IgD-negative memory B cell (primary cell): ENCODE results near the gene BAG3. TPM values are rescaled to one million over a fixed set of nuclear protein-coding genes. Genes with fewer than 3 reads are reported as not detected.
A peak's percentile ranks its signal among the peaks of the same experiment; 100 is the strongest.

Source experiments
- H3K27ac Mint-ChIP-seq, 3 donors: one replicate each; pipeline ENCODE4 v1.8.0; 2020 to 2022; ENCODE audit warnings: mild to moderate bottlenecking in 3 of 3, mixed read lengths in 3 of 3, moderate library complexity in 1 of 3
- H3K27me3 Mint-ChIP-seq: one replicate; pipeline ENCODE4 v1.8.0; 2021; ENCODE audit warnings: mixed read lengths
- H3K36me3 Mint-ChIP-seq: one replicate; pipeline ENCODE4 v1.8.0; 2020; ENCODE audit warnings: mild to moderate bottlenecking, mixed read lengths
- H3K4me1 Mint-ChIP-seq, 3 donors: one replicate each; pipeline ENCODE4 v1.8.0; 2020 to 2022; ENCODE audit warnings: mixed read lengths in 3 of 3, mild to moderate bottlenecking in 1 of 3
- H3K4me3 Mint-ChIP-seq, 4 donors: one replicate each; pipeline ENCODE4 v1.8.0; 2020 to 2022; ENCODE audit warnings: mild to moderate bottlenecking in 4 of 4, mixed read lengths in 4 of 4, moderate library complexity in 3 of 4
- H3K9me3 Mint-ChIP-seq, 3 donors: one replicate each; pipeline ENCODE4 v1.8.0; 2020 to 2021; ENCODE audit warnings: mixed read lengths in 3 of 3, mild to moderate bottlenecking in 1 of 3
- polyA plus RNA-seq: library from polyadenylated mRNA; unstranded; fragments of 300-500 nt; fragmentation: Illumina TruSeq; gene quantifications from one replicate; pipeline ENCODE4 v1.2.3, GENCODE V29; 2021

The BAG3 gene
- polyA plus RNA-seq, 1 donor from 2014 or later = 3.9 TPM

- Mint-ChIP-seq H3K36me3 (no peaks in the 10 kb centered on the region), H3K4me3 (no peak overlapping the region), H3K9me3 (no peaks in the 10 kb centered on the region), H3K27ac (no peak overlapping the region), H3K27me3 (no peaks in the 10 kb centered on the region), H3K4me1 (no peaks in the 10 kb centered on the region)
Observed at GRCh38 chr10:119625570-119626280, 25.5 kb upstream of the BAG3 start.

GRCh38 chr10:119630300-119630699, 20.9 kb upstream of the BAG3 start:
- Mint-ChIP-seq H3K27ac (no peak overlapping the region), H3K9me3 (no peaks in the 10 kb centered on the region), H3K4me3 (no peak overlapping the region), H3K4me1 (peaks cover 0 to 2% (median 0%) of the 10 kb centered on the region in 3 donors), H3K27me3 (no peaks in the 10 kb centered on the region), H3K36me3 (no peaks in the 10 kb centered on the region)

GRCh38 chr10:119633538-119634218, 17.5 kb upstream of the BAG3 start:
- Mint-ChIP-seq H3K4me1 (peaks cover 0 to 2% (median 0%) of the 10 kb centered on the region in 3 donors), H3K27ac (no peak overlapping the region), H3K27me3 (no peaks in the 10 kb centered on the region), H3K9me3 (no peaks in the 10 kb centered on the region), H3K36me3 (no peaks in the 10 kb centered on the region), H3K4me3 (no peak overlapping the region)

GRCh38 chr10:119634219-119634544, 17.0 kb upstream of the BAG3 start:
- Mint-ChIP-seq H3K27ac (no peak overlapping the region), H3K4me3 (no peak overlapping the region), H3K36me3 (no peaks in the 10 kb centered on the region), H3K9me3 (no peaks in the 10 kb centered on the region), H3K27me3 (no peaks in the 10 kb centered on the region), H3K4me1 (peaks cover 0 to 2% (median 0%) of the 10 kb centered on the region in 3 donors)

- peak overlapping the region in 1 of 4 donors; percentile 12 for H3K4me3 Mint-ChIP-seq
- peaks cover 2% of the 10 kb centered on the region for H3K36me3 Mint-ChIP-seq
- no peaks in the 10 kb centered on the region for H3K27me3 Mint-ChIP-seq
- H3K9me3 Mint-ChIP-seq = no peaks in the 10 kb centered on the region
- H3K27ac Mint-ChIP-seq = no peak overlapping the region
- no peaks in the 10 kb centered on the region for H3K4me1 Mint-ChIP-seq
Observed at GRCh38 chr10:119637631-119638030, 13.5 kb upstream of the BAG3 start.

- no peaks in the 10 kb centered on the region for H3K4me1 Mint-ChIP-seq
- peaks cover 4% of the 10 kb centered on the region for H3K36me3 Mint-ChIP-seq
- H3K27ac Mint-ChIP-seq = no peak overlapping the region
- no peak overlapping the region for H3K4me3 Mint-ChIP-seq
- no peaks in the 10 kb centered on the region for H3K27me3 Mint-ChIP-seq
- no peaks in the 10 kb centered on the region for H3K9me3 Mint-ChIP-seq
Observed at GRCh38 chr10:119638982-119639381, 12.2 kb upstream of the BAG3 start.

GRCh38 chr10:119640384-119640783, 10.8 kb upstream of the BAG3 start:
- Mint-ChIP-seq H3K4me1 (no peaks in the 10 kb centered on the region), H3K36me3 (peaks cover 4% of the 10 kb centered on the region), H3K9me3 (peaks cover 0 to 1% (median 0%) of the 10 kb centered on the region in 3 donors), H3K4me3 (no peak overlapping the region), H3K27ac (no peak overlapping the region), H3K27me3 (no peaks in the 10 kb centered on the region)

GRCh38 chr10:119640875-119641526, 10.2 kb upstream of the BAG3 start:
- no peaks in the 10 kb centered on the region for H3K27me3 Mint-ChIP-seq
- no peaks in the 10 kb centered on the region for H3K4me1 Mint-ChIP-seq
- H3K27ac Mint-ChIP-seq = no peak overlapping the region

GRCh38 chr10:119642556-119643111, 8.5 kb upstream of the BAG3 start:
- peak overlapping the region in 1 of 3 donors; percentile 23 for H3K27ac Mint-ChIP-seq
- no peaks in the 10 kb centered on the region for H3K27me3 Mint-ChIP-seq
- H3K4me1 Mint-ChIP-seq = no peaks in the 10 kb centered on the region
- peaks cover 4% of the 10 kb centered on the region for H3K36me3 Mint-ChIP-seq
- peaks cover 0 to 1% (median 0%) of the 10 kb centered on the region in 3 donors for H3K9me3 Mint-ChIP-seq
- no peak overlapping the region for H3K4me3 Mint-ChIP-seq

More at GRCh38 chr10:119640875-119641526, 10.2 kb upstream of the BAG3 start:
- peaks cover 4% of the 10 kb centered on the region for H3K36me3 Mint-ChIP-seq
- no peak overlapping the region for H3K4me3 Mint-ChIP-seq
- peaks cover 0 to 1% (median 0%) of the 10 kb centered on the region in 3 donors for H3K9me3 Mint-ChIP-seq

GRCh38 chr10:119643306-119644204, 7.6 kb upstream of the BAG3 start:
- Mint-ChIP-seq H3K9me3 (peaks cover 0 to 1% (median 0%) of the 10 kb centered on the region in 3 donors), H3K36me3 (peaks cover 4% of the 10 kb centered on the region), H3K4me1 (no peaks in the 10 kb centered on the region), H3K27ac (peak overlapping the region in 1 of 3 donors; percentile 16), H3K27me3 (no peaks in the 10 kb centered on the region), H3K4me3 (no peak overlapping the region)

- Mint-ChIP-seq H3K9me3 (peaks cover 0 to 1% (median 0%) of the 10 kb centered on the region in 3 donors), H3K27ac (no peak overlapping the region), H3K27me3 (no peaks in the 10 kb centered on the region), H3K4me3 (no peak overlapping the region), H3K4me1 (no peaks in the 10 kb centered on the region), H3K36me3 (peaks cover 4% of the 10 kb centered on the region)
Observed at GRCh38 chr10:119644205-119644814, 6.9 kb upstream of the BAG3 start.

- Mint-ChIP-seq H3K27ac (no peak overlapping the region), H3K27me3 (peaks cover 2% of the 10 kb centered on the region), H3K4me3 (no peak overlapping the region), H3K9me3 (peaks cover 0 to 1% (median 0%) of the 10 kb centered on the region in 3 donors), H3K36me3 (peaks cover 4% of the 10 kb centered on the region), H3K4me1 (peaks cover 0 to 3% (median 0%) of the 10 kb centered on the region in 3 donors)
Observed at GRCh38 chr10:119644994-119645393, 6.2 kb upstream of the BAG3 start.

GRCh38 chr10:119650062-119650461, 1.1 kb upstream of the BAG3 start:
- H3K27me3 Mint-ChIP-seq = peaks cover 2% of the 10 kb centered on the region
- peaks cover 12 to 16% (median 14%) of the 10 kb centered on the region in 3 donors for H3K4me1 Mint-ChIP-seq
- H3K36me3 Mint-ChIP-seq = no peaks in the 10 kb centered on the region
- H3K4me3 Mint-ChIP-seq = peak overlapping the region; percentile 94 to 99 (median 98)
- H3K9me3 Mint-ChIP-seq = no peaks in the 10 kb centered on the region
- H3K27ac Mint-ChIP-seq = peak overlapping the region; percentile 93 to 99 (median 95)
